GM10248 (cell line): ENCODE data around the gene TNNT2.

Experiments used
- CTCF ChIA-PET: fragments of 300-600 bp; sonication (Branson Sonifier 250); formaldehyde crosslinking; extraction: SDS; loops from one replicate; lab custom pipeline; 2021; ENCODE audit warnings: antibody characterized with exemption; lab: Yijun Ruan, JAX
- POLR2A ChIA-PET: fragments of 350-650 bp; sonication (Branson Sonifier 250); formaldehyde crosslinking; extraction: SDS; loops from one replicate; lab custom pipeline; 2020; ENCODE audit warnings: antibody characterized with exemption; lab: Yijun Ruan, JAX
- DNase-seq: peaks from one replicate; pipeline ENCODE4 v3.0.0; 2012; ENCODE audit errors: extremely low spot score
- CTCF ChIP-seq: IDR thresholded peaks from 2 replicates; pipeline ENCODE4 v1.5.1; 2012; ENCODE audit warnings: mild to moderate bottlenecking, low read depth; ENCODE audit errors: extremely low read depth, missing control alignments, control extremely low read depth

Gene TNNT2

GRCh38 chr1:201377611-201378092, at the start of gene TNNT2:
TNNT2 (minus strand) TSS chr1:201377680; CDS start chr1:201373254, 4,426 bp downstream.
- no peak for DNase-seq
- ChIA-PET POLR2A (no interaction called here), CTCF (interaction anchor here (1.0 to 1.1 kb wide), 2 partner anchors 31 to 33 kb away, joined by 3 read pairs; no protein-coding TSS in a partner anchor)
- TF ChIP-seq CTCF, result no peak

GRCh38 chr1:201426479-201427310, 49.2 kb upstream of the TNNT2 start:
- ChIA-PET CTCF (interaction anchor here (1.0 to 1.5 kb wide), 4 partner anchors 9 to 41 kb away, joined by 3 to 7 read pairs (median 4); no protein-coding TSS in a partner anchor), POLR2A (no interaction called here)
- no peak for TF ChIP-seq CTCF
- no peak for DNase-seq

- ChIA-PET CTCF (interaction anchor here (1.4 to 4.2 kb wide), 2 partner anchors 12 to 17 kb away, joined by 3 to 22 read pairs; no protein-coding TSS in a partner anchor), POLR2A (no interaction called here)
- DNase-seq, result no peak
- no peak for TF ChIP-seq CTCF
These were observed 46.7 kb upstream of the TNNT2 start for GRCh38 chr1:201424146-201424545.

- DNase-seq, result no peak
- TF ChIP-seq CTCF, result no peak
- POLR2A ChIA-PET, result no interaction called here
- CTCF ChIA-PET, result interaction anchor here (1.2 to 4.2 kb wide), 2 partner anchors 12 to 24 kb away, joined by 3 to 22 read pairs; no protein-coding TSS in a partner anchor
These were observed 46.2 kb upstream of the TNNT2 start for GRCh38 chr1:201423655-201424054.

- DNase-seq, result no peak
- no peak for TF ChIP-seq CTCF
- ChIA-PET POLR2A (no interaction called here), CTCF (interaction anchor here (1.0 to 4.2 kb wide), 3 partner anchors 13 to 98 kb away, joined by 3 to 22 read pairs (median 3); no protein-coding TSS in a partner anchor)
These were observed 45.1 kb upstream of the TNNT2 start for GRCh38 chr1:201422436-201423030.

GRCh38 chr1:201422026-201422425, 44.5 kb upstream of the TNNT2 start:
- POLR2A ChIA-PET, result no interaction called here
- TF ChIP-seq CTCF, result no peak
- no peak for DNase-seq
- CTCF ChIA-PET, result interaction anchor here (1.0 to 4.2 kb wide), 4 partner anchors 14 to 99 kb away, joined by 3 to 22 read pairs (median 4); no protein-coding TSS in a partner anchor
